Panc1 (cell line): ENCODE results near the gene CYFIP2. TPM values are rescaled to one million over a fixed set of nuclear protein-coding genes. Genes with fewer than 3 reads are reported as not detected.

ENCODE experiments used
- ATAC-seq: fragments of 200-7000 bp; cut with Tn5 transposase; 2 replicates; pipeline ENCODE4 v1.9.1; 2020; ENCODE audit warnings: mild to moderate bottlenecking, moderate library complexity
- BruUV-seq: library from RNA; stranded (reverse); fragments of 400-500 nt; replicated peaks from 2 replicates; lab custom pipeline; 2021; lab: Mats Ljungman, UMichigan
- CTCF ChIA-PET: fragments of 300-600 bp; sonication (Branson Sonifier 250); formaldehyde crosslinking; loops from one replicate; lab custom pipeline; 2022; ENCODE audit warnings: antibody characterized with exemption; lab: Charles Lee
- POLR2A ChIA-PET: fragments of 300-600 bp; sonication (Branson Sonifier 250); formaldehyde crosslinking; loops from one replicate; lab custom pipeline; 2022; ENCODE audit warnings: antibody characterized with exemption; lab: Charles Lee
- DNase-seq: peaks from one replicate; pipeline ENCODE4 v3.0.0-alpha.2; 2010; ENCODE audit warnings: low read depth, low spot score
- H3K27ac ChIP-seq: 2 replicates; pipeline ENCODE4 v1.5.1; 2011; ENCODE audit warnings: mild to moderate bottlenecking, low read length, inconsistent platforms
- H3K27me3 ChIP-seq: fragments of 200-500 bp; sonication (Bioruptor generic); 2 replicates; pipeline ENCODE4 v1.6.0; 2014; ENCODE audit warnings: low read length, inconsistent platforms; ENCODE audit not compliant: control insufficient read depth, insufficient read depth
- H3K36me3 ChIP-seq: fragments of 200-500 bp; sonication (Bioruptor generic); 2 replicates; pipeline ENCODE4 v1.5.1; 2014; ENCODE audit warnings: inconsistent platforms, mild to moderate bottlenecking, low read length, moderate library complexity; ENCODE audit not compliant: control insufficient read depth, insufficient read depth
- H3K4me1 ChIP-seq: 2 replicates; pipeline ENCODE4 v1.5.1; 2011; ENCODE audit warnings: inconsistent platforms, mild to moderate bottlenecking, low read length, moderate library complexity; ENCODE audit not compliant: control insufficient read depth, insufficient read depth
- H3K4me3 ChIP-seq, 2 experiments: 2 replicates each; pipeline ENCODE4 v1.5.1; 2011 to 2012; ENCODE audit warnings: low read depth in 2 of 2, low read length in 2 of 2, mild to moderate bottlenecking in 2 of 2, inconsistent platforms in 1 of 2, moderate library complexity in 1 of 2
- H3K9me3 ChIP-seq: fragments of 200-500 bp; sonication (Bioruptor generic); 2 replicates; pipeline ENCODE4 v1.5.1; 2014; ENCODE audit warnings: low read depth, mild to moderate bottlenecking, inconsistent platforms, low read length, moderate library complexity; ENCODE audit not compliant: control insufficient read depth, insufficient read depth
- CTCF ChIP-seq: fragments of 450-650 bp; IDR thresholded peaks from 2 replicates; pipeline ENCODE4 v1.5.1; 2017; ENCODE audit warnings: mild to moderate bottlenecking
- POLR2AphosphoS5 ChIP-seq: IDR thresholded peaks from 2 replicates; pipeline ENCODE4 v1.6.1; 2012; ENCODE audit warnings: mild to moderate bottlenecking, low read depth, low read length, moderate library complexity
- REST ChIP-seq, 2 experiments: IDR thresholded peaks; 2 replicates each; pipeline ENCODE4 v1.6.1; 2011 to 2012; ENCODE audit warnings: low read depth in 2 of 2, control low read depth in 1 of 2, low read length in 1 of 2, mild to moderate bottlenecking in 1 of 2, moderate library complexity in 1 of 2; ENCODE audit not compliant: insufficient read depth in 1 of 2
- SIN3A ChIP-seq: IDR thresholded peaks from 2 replicates; pipeline ENCODE4 v1.6.1; 2012; ENCODE audit warnings: low read depth, mild to moderate bottlenecking, low read length, moderate library complexity, borderline replicate concordance; ENCODE audit not compliant: insufficient read depth
- TCF7L2 ChIP-seq: IDR thresholded peaks from 2 replicates; pipeline ENCODE4 v1.6.1; 2011; ENCODE audit warnings: mild to moderate bottlenecking, low read depth, low read length, inconsistent platforms
- in situ Hi-C: cut with HindIII; loops from 2 replicates; pipeline ENCODE4 v1.10.0; 2016; ENCODE audit warnings: low sequenced_read_pairs, low pct_unique_long_range_greater_than_20kb
- intact Hi-C: fragments of 100-400 bp; cut with micrococcal nuclease; formaldehyde crosslinking; loops from one replicate; pipeline ENCODE4 v1.10.0; 2022; ENCODE audit not compliant: unreplicated experiment
- total RNA-seq: library from RNA; stranded (reverse); gene quantifications from one replicate; pipeline ENCODE4 v1.2.1, GENCODE V29; 2021; ENCODE audit not compliant: unreplicated experiment

The CYFIP2 gene
- total RNA-seq, 1 experiment from 2014 or later: 0.80 TPM

- ATAC-seq: no peak
- no peaks in the 10 kb centered on the region for H3K9me3 ChIP-seq
- POLR2A ChIA-PET: no interaction called here
- H3K4me1 ChIP-seq: no peaks in the 10 kb centered on the region
- in situ Hi-C loops: no loop called here
- DNase-seq: no peak
- TF ChIP-seq REST (IDR thresholded peaks at IDR 0.05; ENCODE audit: insufficient read depth in 1 of 2, low read depth in 2 of 2, low read length in 1 of 2): no peak
- TF ChIP-seq POLR2AphosphoS5: no peak
- no peak for TF ChIP-seq SIN3A
- TF ChIP-seq CTCF: no peak
- TF ChIP-seq TCF7L2: no peak
- no TSS peak for BruUV-seq
- intact Hi-C loops: no loop called here
- CTCF ChIA-PET: no interaction called here
- no peak overlapping the region for H3K27ac ChIP-seq
- H3K4me3 ChIP-seq: no peak overlapping the region
- H3K36me3 ChIP-seq: no peaks in the 10 kb centered on the region
- 0 out of 2 replicates have a peak, but pooled peaks cover 7% of the 10 kb centered on the region for H3K27me3 ChIP-seq
Measured at GRCh38 chr5:157275403-157275802, 9.5 kb downstream of the CYFIP2 start.

- Histone ChIP-seq H3K27ac (no peak overlapping the region), H3K4me3 (no peak overlapping the region), H3K36me3 (no peaks in the 10 kb centered on the region), H3K9me3 (no peaks in the 10 kb centered on the region), H3K27me3 (peaks cover 10% of the 10 kb centered on the region), H3K4me1 (no peaks in the 10 kb centered on the region)
- BruUV-seq: no TSS peak
- in situ Hi-C loops (no loop called here), intact Hi-C loops (no loop called here)
- no peak for ATAC-seq
- no peak for DNase-seq
- ChIA-PET POLR2A (no interaction called here), CTCF (no interaction called here)
- no peak for TF ChIP-seq TCF7L2
- TF ChIP-seq POLR2AphosphoS5: no peak
- no peak for TF ChIP-seq SIN3A
- TF ChIP-seq REST (IDR thresholded peaks at IDR 0.05; ENCODE audit: insufficient read depth in 1 of 2, low read depth in 2 of 2, low read length in 1 of 2): no peak
- TF ChIP-seq CTCF: no peak
Measured at GRCh38 chr5:157278319-157279037, 12.6 kb downstream of the CYFIP2 start.
